ENCODE results near the gene PSKH1.

PSKH1 gene

GRCh38 chr16:67926181-67926750, 33.2 kb downstream of the PSKH1 start (continued):
- peak; percentile 68; the same call in 1 of the 2 replicates for TF ChIP-seq ZNF561 (tag by site-specific recombination; IDR thresholded peaks at IDR 0.05; ENCODE audit: borderline replicate concordance)
- TF ChIP-seq ZNF792 (tag by site-specific recombination; IDR thresholded peaks at IDR 0.05), result peak; percentile 97; the same call in 1 of the 2 replicates
- peak; percentile 68; the same call in 1 of the 2 replicates for TF ChIP-seq IKZF3 (tag by site-specific recombination; IDR thresholded peaks at IDR 0.05)
- TF ChIP-seq ZNF223 (tag by site-specific recombination; IDR thresholded peaks at IDR 0.05), result no peak
- peak; percentile 88 for TF ChIP-seq ZIC2 (tag by site-specific recombination; IDR thresholded peaks at IDR 0.05)
- no peak for TF ChIP-seq BCL11B (tag by site-specific recombination; IDR thresholded peaks at IDR 0.05; ENCODE audit: low read depth)
- TF ChIP-seq ZNF404 (tag by site-specific recombination; IDR thresholded peaks at IDR 0.05), result no peak
- TF ChIP-seq ZNF707 (tag by site-specific recombination; IDR thresholded peaks at IDR 0.05), result no peak
- TF ChIP-seq ATF2 (tag by site-specific recombination; IDR thresholded peaks at IDR 0.05; ENCODE audit: low read depth), result no peak
- TF ChIP-seq ZNF157 (tag by site-specific recombination; IDR thresholded peaks at IDR 0.05), result no peak
- no peak for TF ChIP-seq ZNF529 (tag by site-specific recombination; IDR thresholded peaks at IDR 0.05; ENCODE audit: insufficient replicate concordance)
- TF ChIP-seq ZNF335 (tag by site-specific recombination; conservative IDR thresholded peaks at IDR 0.05), result peak; percentile 70
- no peak for TF ChIP-seq ZNF146 (tag by site-specific recombination; IDR thresholded peaks at IDR 0.05)
- TF ChIP-seq ZFP37 (tag by site-specific recombination; IDR thresholded peaks at IDR 0.05), result no peak
- TF ChIP-seq TCF7L2 (IDR thresholded peaks at IDR 0.05; ENCODE audit: borderline replicate concordance, low read depth, low read length), result no peak
- no peak for TF ChIP-seq ZNF391 (tag by site-specific recombination; IDR thresholded peaks at IDR 0.05; ENCODE audit: borderline replicate concordance, low read depth)
- no peak for TF ChIP-seq ZNF155 (tag by site-specific recombination; IDR thresholded peaks at IDR 0.05)
- TF ChIP-seq GLI2 (tag by site-specific recombination; IDR thresholded peaks at IDR 0.05; ENCODE audit: borderline replicate concordance, low read depth), result no peak
- TF ChIP-seq ZNF610 (tag by site-specific recombination; IDR thresholded peaks at IDR 0.05; ENCODE audit: borderline replicate concordance), result no peak
- no peak for TF ChIP-seq SP2 (tag by site-specific recombination; IDR thresholded peaks at IDR 0.05)
- no peak for TF ChIP-seq ZNF394 (tag by site-specific recombination; IDR thresholded peaks at IDR 0.05; ENCODE audit: borderline replicate concordance)
- no peak for TF ChIP-seq ZNF571 (tag by site-specific recombination; IDR thresholded peaks at IDR 0.05)
- peak; percentile 44; the same call in 1 of the 2 replicates for TF ChIP-seq SCRT2 (tag by site-specific recombination; IDR thresholded peaks at IDR 0.05)
- TF ChIP-seq, protein P1, sequence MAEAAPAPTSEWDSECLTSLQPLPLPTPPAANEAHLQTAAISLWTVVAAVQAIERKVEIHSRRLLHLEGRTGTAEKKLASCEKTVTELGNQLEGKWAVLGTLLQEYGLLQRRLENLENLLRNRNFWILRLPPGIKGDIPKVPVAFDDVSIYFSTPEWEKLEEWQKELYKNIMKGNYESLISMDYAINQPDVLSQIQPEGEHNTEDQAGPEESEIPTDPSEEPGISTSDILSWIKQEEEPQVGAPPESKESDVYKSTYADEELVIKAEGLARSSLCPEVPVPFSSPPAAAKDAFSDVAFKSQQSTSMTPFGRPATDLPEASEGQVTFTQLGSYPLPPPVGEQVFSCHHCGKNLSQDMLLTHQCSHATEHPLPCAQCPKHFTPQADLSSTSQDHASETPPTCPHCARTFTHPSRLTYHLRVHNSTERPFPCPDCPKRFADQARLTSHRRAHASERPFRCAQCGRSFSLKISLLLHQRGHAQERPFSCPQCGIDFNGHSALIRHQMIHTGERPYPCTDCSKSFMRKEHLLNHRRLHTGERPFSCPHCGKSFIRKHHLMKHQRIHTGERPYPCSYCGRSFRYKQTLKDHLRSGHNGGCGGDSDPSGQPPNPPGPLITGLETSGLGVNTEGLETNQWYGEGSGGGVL (tag by site-specific recombination; IDR thresholded peaks at IDR 0.05), result no peak
- no peak for TF ChIP-seq SALL2 (tag by site-specific recombination; IDR thresholded peaks at IDR 0.05; ENCODE audit: borderline replicate concordance)
- TF ChIP-seq ZNF658 (tag by site-specific recombination; IDR thresholded peaks at IDR 0.05), result no peak
- TF ChIP-seq, protein P2, sequence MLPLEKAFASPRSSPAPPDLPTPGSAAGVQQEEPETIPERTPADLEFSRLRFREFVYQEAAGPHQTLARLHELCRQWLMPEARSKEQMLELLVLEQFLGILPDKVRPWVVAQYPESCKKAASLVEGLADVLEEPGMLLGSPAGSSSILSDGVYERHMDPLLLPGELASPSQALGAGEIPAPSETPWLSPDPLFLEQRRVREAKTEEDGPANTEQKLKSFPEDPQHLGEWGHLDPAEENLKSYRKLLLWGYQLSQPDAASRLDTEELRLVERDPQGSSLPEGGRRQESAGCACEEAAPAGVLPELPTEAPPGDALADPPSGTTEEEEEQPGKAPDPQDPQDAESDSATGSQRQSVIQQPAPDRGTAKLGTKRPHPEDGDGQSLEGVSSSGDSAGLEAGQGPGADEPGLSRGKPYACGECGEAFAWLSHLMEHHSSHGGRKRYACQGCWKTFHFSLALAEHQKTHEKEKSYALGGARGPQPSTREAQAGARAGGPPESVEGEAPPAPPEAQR (tag by site-specific recombination; IDR thresholded peaks at IDR 0.05), result no peak
- TF ChIP-seq KLF9 (tag by site-specific recombination; IDR thresholded peaks at IDR 0.05; ENCODE audit: low read depth), result no peak
- TF ChIP-seq BCL11A (tag by site-specific recombination; IDR thresholded peaks at IDR 0.05; ENCODE audit: low read depth), result no peak
- TF ChIP-seq ZNF132 (tag by site-specific recombination; IDR thresholded peaks at IDR 0.05; ENCODE audit: borderline replicate concordance), result no peak
- TF ChIP-seq ZNF776 (tag by site-specific recombination; IDR thresholded peaks at IDR 0.05; ENCODE audit: borderline replicate concordance), result no peak
- no peak for TF ChIP-seq PRDM6 (tag by site-specific recombination; IDR thresholded peaks at IDR 0.05)
- TF ChIP-seq OSR2 (tag by site-specific recombination; IDR thresholded peaks at IDR 0.05), result peak; percentile 91
- no peak for TF ChIP-seq SETDB1 (IDR thresholded peaks at IDR 0.05; ENCODE audit: insufficient read length, low read length)
- TF ChIP-seq ZNF214 (tag by site-specific recombination; IDR thresholded peaks at IDR 0.05; ENCODE audit: borderline replicate concordance), result no peak
- no peak for TF ChIP-seq ZNF2 (tag by site-specific recombination; IDR thresholded peaks at IDR 0.05)
